HG03558 (cell line): ENCODE results near the gene SSR4.

Experiments
- ATAC-seq: cut with Tn5 transposase; IDR thresholded peaks from one replicate; pipeline ENCODE4 v1.9.1; 2021; ENCODE audit warnings: moderate number of reproducible peaks; ENCODE audit not compliant: unreplicated experiment; ENCODE audit errors: extremely low read depth

SSR4 gene

GRCh38 chrX:153768311-153769157 lies 25.9 kb upstream of the SSR4 start:
- no peak for ATAC-seq

GRCh38 chrX:153769158-153769864 lies 25.2 kb upstream of the SSR4 start:
- ATAC-seq = no peak

GRCh38 chrX:153769865-153770600 lies 24.4 kb upstream of the SSR4 start:
- ATAC-seq = no peak

- ATAC-seq = no peak
Observed at GRCh38 chrX:153770601-153771414, 23.7 kb upstream of the SSR4 start.

GRCh38 chrX:153771415-153772315 lies 22.8 kb upstream of the SSR4 start:
- ATAC-seq = no peak

GRCh38 chrX:153772316-153773217 lies 21.9 kb upstream of the SSR4 start:
- no peak for ATAC-seq

GRCh38 chrX:153773218-153773611 lies 21.3 kb upstream of the SSR4 start:
- ATAC-seq = no peak

GRCh38 chrX:153773741-153774575 lies 20.5 kb upstream of the SSR4 start:
- ATAC-seq = no peak

- no peak for ATAC-seq
Observed at GRCh38 chrX:153774576-153775292, 19.7 kb upstream of the SSR4 start.

- ATAC-seq = no peak
Observed at GRCh38 chrX:153775293-153776119, 19.0 kb upstream of the SSR4 start.

GRCh38 chrX:153776120-153776599 lies 18.3 kb upstream of the SSR4 start:
- no peak for ATAC-seq

GRCh38 chrX:153776611-153777045 lies 17.8 kb upstream of the SSR4 start:
- no peak for ATAC-seq

- ATAC-seq = no peak
Observed at GRCh38 chrX:153777261-153778090, 17.0 kb upstream of the SSR4 start.

GRCh38 chrX:153778181-153778580 lies 16.3 kb upstream of the SSR4 start:
- ATAC-seq = no peak

GRCh38 chrX:153778684-153779101 lies 15.8 kb upstream of the SSR4 start:
- no peak for ATAC-seq
